Measurements from ENCODE around the gene LHFPL6.

- no peak for TF ChIP-seq CTCF (IDR thresholded peaks at IDR 0.05)
- TF ChIP-seq POLR2A (IDR thresholded peaks at IDR 0.05) = no peak
Observed at GRCh38 chr13:39336207-39336606, 266.8 kb downstream of the LHFPL6 start.

Measured in Peyer's patch (tissue), 4 donors.